Fibroblast of lung (primary cell): ENCODE results near the gene TREH. TPM values are rescaled to one million over a fixed set of nuclear protein-coding genes. Genes with fewer than 3 reads are reported as not detected.
A peak's percentile ranks its signal among the peaks of the same experiment; 100 is the strongest.
"Not testable (repeated sequence)": the region's sequence is repeated elsewhere in the genome, so short reads cannot be mapped to it uniquely, and the experiment has no call there.

Experiments
- DNase-seq, 2 donors: peaks; one replicate each; pipeline versions ENCODE4 v3.0.0 to v3.0.0-alpha.2; 2010; ENCODE audit warnings: low read depth in 2 of 2
- H2AFZ ChIP-seq: 2 replicates; pipeline ENCODE4 v1.5.1; 2012; ENCODE audit warnings: low read length, control low read depth, inconsistent platforms
- H3K27ac ChIP-seq: 2 replicates; pipeline ENCODE4 v1.5.1; 2011; ENCODE audit warnings: low read length, control low read depth; ENCODE audit not compliant: insufficient read depth
- H3K27me3 ChIP-seq: 2 replicates; pipeline ENCODE4 v1.5.1; 2011; ENCODE audit warnings: mild to moderate bottlenecking, low read length; ENCODE audit not compliant: control insufficient read depth, insufficient read depth
- H3K36me3 ChIP-seq: 2 replicates; pipeline ENCODE4 v1.5.1; 2011; ENCODE audit warnings: low read length; ENCODE audit not compliant: control insufficient read depth, insufficient read depth
- H3K4me1 ChIP-seq: 2 replicates; pipeline ENCODE4 v1.5.1; 2011; ENCODE audit warnings: low read length; ENCODE audit not compliant: control insufficient read depth, insufficient read depth; ENCODE audit errors: extremely low read depth
- H3K4me2 ChIP-seq: 2 replicates; pipeline ENCODE4 v1.5.1; 2011; ENCODE audit warnings: low read length, control low read depth; ENCODE audit not compliant: insufficient read depth; ENCODE audit errors: extremely low read depth
- H3K4me3 ChIP-seq, 4 experiments: fragments of 200-600 bp in 1 of 4; sonication (generic) in 1 of 4; replicated peaks in 1 of 4; 2 replicates each; pipeline ENCODE4 v1.5.1; 2011 to 2016; ENCODE audit warnings: low read length in 4 of 4, low read depth in 3 of 4, mild to moderate bottlenecking in 3 of 4, control low read depth in 2 of 4, inconsistent platforms in 1 of 4, mixed read lengths in 1 of 4; ENCODE audit not compliant: insufficient read depth in 1 of 4; ENCODE audit errors: control extremely low read depth in 1 of 4
- H3K79me2 ChIP-seq: 2 replicates; pipeline ENCODE4 v1.5.1; 2012; ENCODE audit warnings: mild to moderate bottlenecking, low read length, inconsistent platforms; ENCODE audit not compliant: control insufficient read depth, insufficient read depth
- H3K9ac ChIP-seq: 2 replicates; pipeline ENCODE4 v1.5.1; 2011; ENCODE audit warnings: mild to moderate bottlenecking, low read length, control low read depth; ENCODE audit not compliant: insufficient read depth
- H3K9me3 ChIP-seq: 2 replicates; pipeline ENCODE4 v1.5.1; 2012; ENCODE audit warnings: low read depth, low read length; ENCODE audit not compliant: control insufficient read depth, insufficient read depth
- H4K20me1 ChIP-seq: 2 replicates; pipeline ENCODE4 v1.5.1; 2011; ENCODE audit warnings: low read length; ENCODE audit not compliant: control insufficient read depth, insufficient read depth; ENCODE audit errors: extremely low read depth
- EZH2 ChIP-seq: IDR thresholded peaks from 2 replicates; pipeline ENCODE4 v1.5.1; 2012; ENCODE audit warnings: low read length, control low read depth, mild to moderate bottlenecking; ENCODE audit errors: missing control alignments
- polyA plus RNA-seq, 2 donors: library from polyadenylated mRNA; depleted of rRNA in 1 of 2; stranded (reverse) in 1 of 2; unstranded in 1 of 2; fragments of >200 nt; gene quantifications; 2 replicates each; pipeline ENCODE4 v1.2.1, GENCODE V29; 2011 to 2012; ENCODE audit warnings: missing spikeins in 1 of 2
- total RNA-seq: library from RNA; depleted of rRNA; stranded (reverse); fragments of >200 nt; gene quantifications from 2 replicates; pipeline ENCODE4 v1.2.1, GENCODE V29; 2014
- TF ChIP-seq, protein P1 (sequence below), 2 donors: IDR thresholded peaks in 1 of 2; conservative IDR thresholded peaks in 1 of 2; 1 replicate in 1 of 2; 2 replicates in 1 of 2; pipeline ENCODE4 v1.5.1; 2011 to 2012; ENCODE audit warnings: low read length in 2 of 2, control low read depth in 1 of 2, inconsistent platforms in 1 of 2, low read depth in 1 of 2, mild to moderate bottlenecking in 1 of 2

Gene TREH
- total and polyA plus RNA-seq, 2 donors (not counting 1 experiment from before 2014, with no cell fraction given): not detected

DNA sequence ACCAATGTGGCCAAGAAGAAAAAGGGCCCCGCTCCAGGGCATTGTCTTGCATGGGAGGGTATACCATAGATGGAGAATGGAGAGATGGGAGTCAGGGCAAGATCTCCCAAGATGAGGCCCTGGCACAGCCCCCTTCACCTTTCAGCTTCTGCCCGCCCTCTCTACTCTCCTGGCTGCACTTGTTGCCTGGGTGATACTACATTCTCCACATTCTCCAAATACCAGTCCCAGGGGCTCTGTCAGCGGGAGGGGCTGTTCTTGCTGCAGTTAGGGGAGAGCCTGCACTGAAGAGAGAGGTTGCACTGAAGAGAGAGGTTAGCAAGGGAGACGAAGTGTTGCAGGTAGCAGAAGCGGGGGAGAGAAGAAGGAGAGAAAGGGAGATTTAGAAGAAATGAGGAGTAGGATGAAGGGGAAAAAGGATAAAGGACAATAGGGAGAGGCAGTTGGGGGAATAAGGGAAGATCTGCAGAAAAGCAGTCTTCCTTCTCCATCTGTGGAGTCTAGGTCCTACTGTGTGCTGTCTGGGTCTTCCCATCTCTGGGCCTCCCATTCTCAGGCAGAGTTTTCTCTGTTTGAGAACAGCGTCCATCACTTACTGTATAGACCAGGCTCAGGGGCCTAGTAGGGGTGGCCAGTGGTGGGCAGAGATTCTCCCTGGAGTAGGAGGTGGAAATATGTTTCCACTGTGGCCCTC, 64.0 kb downstream of the TREH start:
- TF ChIP-seq, protein P1, sequence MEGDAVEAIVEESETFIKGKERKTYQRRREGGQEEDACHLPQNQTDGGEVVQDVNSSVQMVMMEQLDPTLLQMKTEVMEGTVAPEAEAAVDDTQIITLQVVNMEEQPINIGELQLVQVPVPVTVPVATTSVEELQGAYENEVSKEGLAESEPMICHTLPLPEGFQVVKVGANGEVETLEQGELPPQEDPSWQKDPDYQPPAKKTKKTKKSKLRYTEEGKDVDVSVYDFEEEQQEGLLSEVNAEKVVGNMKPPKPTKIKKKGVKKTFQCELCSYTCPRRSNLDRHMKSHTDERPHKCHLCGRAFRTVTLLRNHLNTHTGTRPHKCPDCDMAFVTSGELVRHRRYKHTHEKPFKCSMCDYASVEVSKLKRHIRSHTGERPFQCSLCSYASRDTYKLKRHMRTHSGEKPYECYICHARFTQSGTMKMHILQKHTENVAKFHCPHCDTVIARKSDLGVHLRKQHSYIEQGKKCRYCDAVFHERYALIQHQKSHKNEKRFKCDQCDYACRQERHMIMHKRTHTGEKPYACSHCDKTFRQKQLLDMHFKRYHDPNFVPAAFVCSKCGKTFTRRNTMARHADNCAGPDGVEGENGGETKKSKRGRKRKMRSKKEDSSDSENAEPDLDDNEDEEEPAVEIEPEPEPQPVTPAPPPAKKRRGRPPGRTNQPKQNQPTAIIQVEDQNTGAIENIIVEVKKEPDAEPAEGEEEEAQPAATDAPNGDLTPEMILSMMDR (conservative IDR thresholded peaks at IDR 0.05 in 1 of 2, IDR thresholded peaks at IDR 0.05 in 1 of 2; ENCODE audit: low read depth in 1 of 2, low read length in 2 of 2): no peak
- TF ChIP-seq EZH2: no peak
- peaks cover 48% of the 10 kb centered on the region for H3K4me1 ChIP-seq
- no peak overlapping the region for H2AFZ ChIP-seq
- no peak overlapping the region for H3K4me3 ChIP-seq
- H3K9ac ChIP-seq: no peak overlapping the region
- H3K9me3 ChIP-seq: no peaks in the 10 kb centered on the region
- H4K20me1 ChIP-seq: no peaks in the 10 kb centered on the region
- peak in 1 of 2 donors; percentile 58 for DNase-seq
- peak overlapping the region; percentile 31 for H3K27ac ChIP-seq
- no peak overlapping the region for H3K4me2 ChIP-seq
- peaks cover 35% of the 10 kb centered on the region for H3K79me2 ChIP-seq
- H3K27me3 ChIP-seq: no peaks in the 10 kb centered on the region
- H3K36me3 ChIP-seq: peaks cover 22% of the 10 kb centered on the region

DNA sequence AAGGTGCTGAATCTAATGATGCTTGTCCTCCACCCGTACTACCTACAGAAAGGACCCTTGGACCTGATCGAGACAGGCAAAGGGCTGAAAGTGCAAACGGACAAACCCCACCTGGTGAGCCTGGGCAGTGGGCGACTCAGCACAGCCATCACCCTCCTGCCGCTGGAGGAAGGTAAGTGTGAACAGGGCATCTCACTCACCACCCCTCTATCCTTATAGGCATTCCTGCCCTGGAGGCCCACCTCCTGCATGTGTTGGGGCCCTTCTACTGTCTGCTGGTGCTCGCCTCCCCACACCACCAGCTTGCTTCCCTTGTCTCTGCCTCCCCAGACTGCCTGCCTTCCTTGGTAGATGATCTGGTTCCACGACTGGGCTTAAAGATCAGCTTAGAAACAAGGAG, 64.9 kb downstream of the TREH start:
- peaks cover 43% of the 10 kb centered on the region for H3K79me2 ChIP-seq

DNA sequence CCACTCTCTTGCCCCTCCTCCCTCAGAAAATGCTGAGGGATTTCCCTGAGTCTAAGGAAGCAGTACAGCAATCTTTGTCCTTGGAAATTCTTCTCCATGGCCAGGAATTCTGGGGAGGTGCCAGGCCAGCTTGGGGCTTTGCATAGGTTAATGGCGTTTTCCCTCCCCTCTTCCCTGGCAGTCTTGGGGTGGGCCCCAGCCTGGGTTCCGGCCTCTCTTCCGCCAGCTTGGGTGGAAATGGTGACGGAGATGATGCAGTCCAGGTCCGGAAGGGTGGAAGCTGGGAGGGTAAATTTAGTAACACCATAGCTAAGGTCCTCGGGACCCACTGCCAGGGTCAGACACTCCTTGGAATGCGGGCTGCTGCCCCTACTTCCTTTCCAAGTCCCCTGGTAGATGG, 67.1 kb downstream of the TREH start:
- Histone ChIP-seq H3K4me2 (peak overlapping the region; percentile 88), H3K4me1 (peaks cover 29% of the 10 kb centered on the region), H3K27me3 (no peaks in the 10 kb centered on the region), H3K9me3 (no peaks in the 10 kb centered on the region), H3K4me3 (peak overlapping the region in 3 of 4 experiments; percentile 4 to 27 (median 9)), H4K20me1 (no peaks in the 10 kb centered on the region), H3K9ac (peak overlapping the region; percentile 8), H3K27ac (peak overlapping the region; percentile 68), H3K36me3 (peaks cover 26% of the 10 kb centered on the region), H3K79me2 (peaks cover 53% of the 10 kb centered on the region), H2AFZ (no peak overlapping the region)
- peak in 1 of 2 donors; percentile 33 for DNase-seq
- TF ChIP-seq, protein P1 (conservative IDR thresholded peaks at IDR 0.05 in 1 of 2, IDR thresholded peaks at IDR 0.05 in 1 of 2; ENCODE audit: low read depth in 1 of 2, low read length in 2 of 2): no peak
- TF ChIP-seq EZH2: no peak

More for the DNA sequence above, 64.9 kb downstream of the TREH start:
- peaks cover 22% of the 10 kb centered on the region for H3K36me3 ChIP-seq
- no peaks in the 10 kb centered on the region for H4K20me1 ChIP-seq
- H3K4me3 ChIP-seq: no peak overlapping the region
- no peak overlapping the region for H3K9ac ChIP-seq
- H3K9me3 ChIP-seq: no peaks in the 10 kb centered on the region
- no peak overlapping the region for H2AFZ ChIP-seq
- H3K4me2 ChIP-seq: no peak overlapping the region
- TF ChIP-seq, protein P1 (conservative IDR thresholded peaks at IDR 0.05 in 1 of 2, IDR thresholded peaks at IDR 0.05 in 1 of 2; ENCODE audit: low read depth in 1 of 2, low read length in 2 of 2): no peak
- TF ChIP-seq EZH2: no peak
- H3K27me3 ChIP-seq: no peaks in the 10 kb centered on the region
- H3K4me1 ChIP-seq: peaks cover 43% of the 10 kb centered on the region
- H3K27ac ChIP-seq: no peak overlapping the region
- DNase-seq: no peak

DNA sequence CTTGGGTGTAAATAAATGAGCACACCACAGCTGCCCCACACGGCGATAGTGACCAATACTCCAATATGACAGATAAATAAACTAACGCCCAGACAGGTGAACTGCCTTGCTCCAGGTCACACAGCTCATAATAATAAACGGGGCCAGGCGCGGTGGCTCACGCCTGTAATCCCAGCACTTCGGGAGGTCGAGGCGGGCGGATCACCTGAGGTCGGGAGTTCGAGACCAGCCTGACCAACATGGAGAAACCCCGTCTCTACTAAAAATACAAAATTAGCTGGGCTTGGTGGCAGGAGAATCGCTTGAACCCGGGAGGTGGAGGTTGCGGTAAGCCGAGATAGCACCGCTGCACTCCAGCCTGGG, 68.0 kb downstream of the TREH start:
- Histone ChIP-seq H3K4me3 (peak overlapping the region in 1 of 4 experiments; percentile 84), H3K36me3 (peaks cover 21% of the 10 kb centered on the region), H3K4me1 (peaks cover 30% of the 10 kb centered on the region), H3K4me2 (peak overlapping the region; percentile 64), H3K9ac (peak overlapping the region; percentile 1), H3K79me2 (peaks cover 53% of the 10 kb centered on the region)
- not testable (repeated sequence) for H2AFZ ChIP-seq, H3K9me3 ChIP-seq, H3K27me3 ChIP-seq, DNase-seq, H4K20me1 ChIP-seq, H3K27ac ChIP-seq
